GM13976 (cell line): Measurements from ENCODE around the gene PSMB10.
"Not testable (repeated sequence)": the region's sequence is repeated elsewhere in the genome, so short reads cannot be mapped to it uniquely, and the experiment has no call there.

ENCODE experiments used
- DNase-seq: peaks from one replicate; pipeline ENCODE4 v3.0.0; 2012; ENCODE audit warnings: low spot score
- in situ Hi-C: fragments of 300-500 bp; cut with MboI; formaldehyde crosslinking; loops from one replicate; pipeline ENCODE4 v1.12.0; 2022; ENCODE audit warnings: low sequenced_read_pairs, mixed read lengths, inconsistent platforms; ENCODE audit not compliant: unreplicated experiment
- TF ChIP-seq, protein P1 (sequence below): IDR thresholded peaks from 2 replicates; pipeline ENCODE4 v1.5.1; 2012; ENCODE audit warnings: borderline replicate concordance, mild to moderate bottlenecking; ENCODE audit not compliant: insufficient read depth; ENCODE audit errors: extremely low read depth, missing control alignments, control extremely low read depth

Gene PSMB10

DNA sequence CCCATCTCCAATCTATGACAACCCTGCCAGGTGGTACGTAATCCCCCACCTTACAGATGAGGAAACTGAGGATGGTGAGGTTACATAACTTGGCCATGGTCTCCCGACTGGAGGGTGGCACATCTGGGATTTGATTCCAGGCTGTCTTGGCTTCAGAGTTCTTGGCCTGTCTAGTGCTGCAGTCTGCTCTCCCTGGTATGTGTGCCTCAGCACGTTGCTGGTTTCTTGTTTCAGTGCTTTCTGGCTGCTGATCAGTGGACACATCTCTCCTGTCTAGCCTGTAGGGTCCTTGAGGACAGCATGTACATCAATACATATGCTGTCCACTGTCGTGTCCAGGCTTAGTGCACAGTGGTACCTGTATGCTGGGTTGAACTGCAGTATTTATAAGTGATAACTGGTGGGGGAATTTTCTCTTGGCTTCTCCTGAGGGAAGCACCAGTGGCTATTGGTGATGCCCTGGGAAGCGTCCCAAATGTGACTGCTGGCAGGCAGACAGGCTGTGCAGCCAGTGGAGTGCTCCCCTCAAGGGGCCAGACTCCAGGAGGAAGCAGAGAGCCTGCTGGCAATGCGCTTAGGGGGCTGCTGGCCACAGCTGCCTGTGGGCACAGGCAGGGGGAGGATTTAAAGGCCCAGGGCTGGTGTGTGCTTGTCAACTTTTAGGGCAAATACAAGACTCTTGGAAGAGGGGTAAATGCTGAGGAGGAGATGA lies 19.4 kb downstream of the PSMB10 start:
- DNase-seq: no peak
- TF ChIP-seq, protein P1, sequence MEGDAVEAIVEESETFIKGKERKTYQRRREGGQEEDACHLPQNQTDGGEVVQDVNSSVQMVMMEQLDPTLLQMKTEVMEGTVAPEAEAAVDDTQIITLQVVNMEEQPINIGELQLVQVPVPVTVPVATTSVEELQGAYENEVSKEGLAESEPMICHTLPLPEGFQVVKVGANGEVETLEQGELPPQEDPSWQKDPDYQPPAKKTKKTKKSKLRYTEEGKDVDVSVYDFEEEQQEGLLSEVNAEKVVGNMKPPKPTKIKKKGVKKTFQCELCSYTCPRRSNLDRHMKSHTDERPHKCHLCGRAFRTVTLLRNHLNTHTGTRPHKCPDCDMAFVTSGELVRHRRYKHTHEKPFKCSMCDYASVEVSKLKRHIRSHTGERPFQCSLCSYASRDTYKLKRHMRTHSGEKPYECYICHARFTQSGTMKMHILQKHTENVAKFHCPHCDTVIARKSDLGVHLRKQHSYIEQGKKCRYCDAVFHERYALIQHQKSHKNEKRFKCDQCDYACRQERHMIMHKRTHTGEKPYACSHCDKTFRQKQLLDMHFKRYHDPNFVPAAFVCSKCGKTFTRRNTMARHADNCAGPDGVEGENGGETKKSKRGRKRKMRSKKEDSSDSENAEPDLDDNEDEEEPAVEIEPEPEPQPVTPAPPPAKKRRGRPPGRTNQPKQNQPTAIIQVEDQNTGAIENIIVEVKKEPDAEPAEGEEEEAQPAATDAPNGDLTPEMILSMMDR: no peak
- in situ Hi-C loops: no loop called here

DNA sequence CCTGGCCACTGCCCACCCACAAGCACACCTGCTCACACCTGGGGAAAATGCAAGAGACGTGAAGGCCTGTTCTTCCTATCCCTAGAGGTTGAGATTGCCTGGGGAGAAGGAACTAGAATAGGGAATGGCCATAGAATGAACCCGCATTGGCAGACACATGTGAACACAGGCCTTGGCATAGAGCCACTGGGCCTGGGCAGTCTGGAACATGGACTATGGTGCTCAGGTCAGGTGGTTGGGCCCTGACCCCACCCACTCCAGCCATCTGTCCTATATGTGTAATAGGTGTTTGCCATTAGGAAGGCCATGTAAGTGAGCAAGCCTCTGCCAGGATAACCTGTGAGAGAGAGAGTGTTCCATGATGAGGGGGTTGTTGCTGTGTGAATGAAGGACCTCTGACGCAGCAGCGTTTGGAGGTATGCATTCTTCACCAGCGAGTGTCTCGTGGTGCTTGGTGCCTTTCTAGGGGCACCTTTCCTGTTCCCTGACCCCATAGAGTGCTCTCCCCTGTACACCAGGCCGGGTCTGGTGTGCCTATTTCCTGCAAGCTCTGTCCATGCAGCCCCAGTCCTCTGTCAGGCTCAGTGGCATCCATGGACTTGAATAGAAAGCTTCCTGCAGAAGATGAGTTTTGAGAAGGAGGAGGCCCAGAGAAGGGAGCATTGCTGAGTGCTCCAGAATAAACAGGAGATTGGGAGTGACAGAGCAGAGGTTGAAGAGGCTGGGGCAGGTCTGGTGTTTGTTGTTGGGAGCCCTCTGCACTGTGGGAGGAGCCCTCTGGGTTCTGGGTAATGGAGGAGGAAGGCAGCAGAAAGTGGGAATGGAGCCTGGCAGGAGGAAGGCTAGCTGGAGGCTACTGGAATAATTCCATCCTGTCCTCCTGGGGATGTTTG lies 20.6 kb downstream of the PSMB10 start:
- in situ Hi-C loops: no loop called here
- TF ChIP-seq, protein P1: no peak
- no peak for DNase-seq

DNA sequence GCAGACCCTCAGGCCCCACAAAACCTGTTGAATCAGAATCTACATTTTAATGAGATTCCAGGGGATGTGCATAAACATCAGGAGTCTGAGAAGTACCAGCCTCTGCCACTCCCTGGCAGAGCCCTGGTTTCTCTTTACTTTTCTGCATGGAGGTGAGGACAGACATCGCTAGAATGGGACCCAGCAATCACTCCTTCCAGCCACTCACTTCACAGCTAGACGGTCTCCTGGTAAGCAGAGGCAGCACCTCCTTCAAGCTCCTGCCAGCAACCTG lies 21.2 kb downstream of the PSMB10 start:
- in situ Hi-C loops: not testable (repeated sequence)

DNA sequence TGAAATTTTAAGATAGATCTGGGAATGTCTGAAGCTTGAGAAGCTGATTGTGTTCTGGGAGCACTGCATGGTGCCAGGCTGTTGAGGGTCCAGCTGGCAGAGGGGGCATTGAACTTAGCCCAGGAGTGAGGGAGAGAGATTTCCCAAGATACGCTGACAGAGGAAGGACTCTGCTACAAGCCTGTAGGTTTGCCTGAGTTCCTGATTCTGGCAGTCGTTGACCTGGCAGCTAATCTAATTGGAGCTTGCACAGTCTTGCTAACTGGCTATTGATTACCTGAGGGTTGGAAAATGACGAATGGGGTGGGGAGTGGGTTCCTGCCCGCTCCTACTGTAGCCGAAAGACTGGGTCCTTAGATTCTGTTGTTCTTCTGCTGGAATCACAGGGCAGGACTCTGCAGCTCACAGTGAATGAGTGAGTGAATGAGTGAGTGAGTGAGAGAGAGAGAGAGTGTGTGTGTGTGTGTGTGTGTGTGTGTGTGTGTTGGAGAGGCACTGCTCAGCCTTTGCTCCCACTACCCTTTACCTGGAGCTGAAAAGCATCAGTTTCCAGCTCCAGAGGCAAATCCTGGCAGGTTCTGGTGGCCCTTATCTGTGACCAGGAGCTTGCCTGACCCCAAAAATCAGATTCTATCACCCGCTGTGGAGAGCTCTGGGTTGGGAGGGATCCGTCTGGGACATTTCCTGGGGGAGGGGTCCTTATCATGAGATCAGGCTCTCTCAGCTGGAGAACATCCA lies 21.7 kb downstream of the PSMB10 start:
- in situ Hi-C loops: no loop called here
- no peak for DNase-seq
- TF ChIP-seq, protein P1: no peak

More for the DNA sequence above, 21.2 kb downstream of the PSMB10 start:
- DNase-seq: not testable (repeated sequence)

DNA sequence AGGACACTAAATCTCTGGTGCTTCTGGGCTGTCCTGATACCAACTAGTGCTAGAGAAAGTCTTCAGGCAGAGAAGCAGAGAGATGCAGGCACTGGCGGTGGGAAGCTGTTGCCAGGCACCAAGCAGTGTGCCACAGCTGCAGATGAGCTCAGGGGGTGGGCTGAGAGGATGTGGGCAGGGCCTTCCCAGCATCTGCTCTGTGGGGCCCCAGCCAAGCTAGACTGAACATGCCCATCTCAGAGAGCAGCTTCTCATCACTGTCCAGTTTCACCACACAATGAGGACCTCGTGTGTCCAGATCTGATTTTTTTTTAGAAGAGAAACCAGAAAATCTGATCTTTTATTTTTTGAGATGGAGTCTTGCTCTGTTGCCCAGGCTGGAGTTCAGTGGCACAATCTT lies 26.5 kb downstream of the PSMB10 start:
- in situ Hi-C loops: no loop called here

DNA sequence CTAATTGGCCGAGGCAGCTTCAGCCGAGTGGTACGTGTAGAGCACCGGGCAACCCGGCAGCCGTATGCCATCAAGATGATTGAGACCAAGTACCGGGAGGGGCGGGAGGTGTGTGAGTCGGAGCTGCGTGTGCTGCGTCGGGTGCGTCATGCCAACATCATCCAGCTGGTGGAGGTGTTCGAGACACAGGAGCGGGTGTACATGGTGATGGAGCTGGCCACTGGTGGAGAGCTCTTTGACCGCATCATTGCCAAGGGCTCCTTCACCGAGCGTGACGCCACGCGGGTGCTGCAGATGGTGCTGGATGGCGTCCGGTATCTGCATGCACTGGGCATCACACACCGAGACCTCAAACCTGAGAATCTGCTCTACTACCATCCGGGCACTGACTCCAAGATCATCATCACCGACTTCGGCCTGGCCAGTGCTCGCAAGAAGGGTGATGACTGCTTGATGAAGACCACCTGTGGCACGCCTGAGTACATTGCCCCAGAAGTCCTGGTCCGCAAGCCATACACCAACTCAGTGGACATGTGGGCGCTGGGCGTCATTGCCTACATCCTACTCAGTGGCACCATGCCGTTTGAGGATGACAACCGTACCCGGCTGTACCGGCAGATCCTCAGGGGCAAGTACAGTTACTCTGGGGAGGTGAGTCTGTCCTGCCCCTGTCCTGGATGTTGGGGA lies 27.5 kb downstream of the PSMB10 start:
- in situ Hi-C loops: no loop called here

More for the DNA sequence above, 26.5 kb downstream of the PSMB10 start:
- DNase-seq: no peak
- TF ChIP-seq, protein P1: no peak

More for the DNA sequence above, 27.5 kb downstream of the PSMB10 start:
- TF ChIP-seq, protein P1: no peak
- no peak for DNase-seq
